ENCODE measurements around the gene PCNX2. TPM values are rescaled to one million over a fixed set of nuclear protein-coding genes. Genes with fewer than 3 reads are reported as not detected.

PCNX2 gene
- total RNA-seq, 4 donors from 2014 or later: 5.9 to 21.7 (median 10.3) TPM

GRCh38 chr1:232956081-232956480, 339.4 kb downstream of the PCNX2 start:
- no peaks in the 10 kb centered on the region for H3K27me3 ChIP-seq
- peaks cover 0 to 22% (median 0%) of the 10 kb centered on the region in 3 donors for H3K4me1 ChIP-seq
- no peak overlapping the region for H3K4me3 ChIP-seq
- TF ChIP-seq POLR2A (IDR thresholded peaks at IDR 0.05) (no peak), POLR2AphosphoS5 (IDR thresholded peaks at IDR 0.05) (no peak), CTCF (IDR thresholded peaks at IDR 0.05) (no peak), EP300 (IDR thresholded peaks at IDR 0.05) (no peak)
- 96 to 100% methylated on average over 2 to 6 of the region's 6 CpGs for whole genome bisulfite sequencing, 2 donors (ENCODE audit: low coverage in 1 of 2)
- no peak for ATAC-seq
- H3K27ac ChIP-seq: no peak overlapping the region
- H3K36me3 ChIP-seq: peaks cover 5 to 50% of the 10 kb centered on the region in 2 donors
- peaks cover 0 to 14% (median 0%) of the 10 kb centered on the region in 3 donors for H3K9me3 ChIP-seq

- no peaks in the 10 kb centered on the region for H3K27me3 ChIP-seq
- H3K9me3 ChIP-seq: peaks cover 0 to 14% (median 0%) of the 10 kb centered on the region in 3 donors
- H3K4me3 ChIP-seq: no peak overlapping the region
- H3K27ac ChIP-seq: no peak overlapping the region
- 83% methylated on average over 4 of the region's 4 CpGs for WGBS, 2 donors (ENCODE audit: low coverage in 1 of 2)
- H3K4me1 ChIP-seq: peaks cover 0 to 28% (median 0%) of the 10 kb centered on the region in 3 donors
- no peak for TF ChIP-seq POLR2A (IDR thresholded peaks at IDR 0.05)
- no peak for TF ChIP-seq CTCF (IDR thresholded peaks at IDR 0.05)
- TF ChIP-seq EP300 (IDR thresholded peaks at IDR 0.05): no peak
- no peak for TF ChIP-seq POLR2AphosphoS5 (IDR thresholded peaks at IDR 0.05)
- no peak for ATAC-seq
- H3K36me3 ChIP-seq: peaks cover 5 to 43% of the 10 kb centered on the region in 2 donors
Observed at GRCh38 chr1:232954594-232955365, 340.7 kb downstream of the PCNX2 start.

GRCh38 chr1:232952514-232953499, 342.7 kb downstream of the PCNX2 start:
- H3K9me3 ChIP-seq: peaks cover 0 to 2% (median 0%) of the 10 kb centered on the region in 3 donors
- TF ChIP-seq CTCF (IDR thresholded peaks at IDR 0.05) (peak; percentile 33 to 48 (median 40)), EP300 (IDR thresholded peaks at IDR 0.05) (no peak), POLR2AphosphoS5 (IDR thresholded peaks at IDR 0.05) (no peak), POLR2A (IDR thresholded peaks at IDR 0.05) (no peak)
- H3K4me3 ChIP-seq: no peak overlapping the region
- peaks cover 5 to 23% of the 10 kb centered on the region in 2 donors for H3K36me3 ChIP-seq
- no peaks in the 10 kb centered on the region for H3K27me3 ChIP-seq
- H3K27ac ChIP-seq: no peak overlapping the region
- peaks cover 0 to 33% (median 0%) of the 10 kb centered on the region in 3 donors for H3K4me1 ChIP-seq
- 90 to 96% methylated on average over 2 of the region's 2 CpGs for WGBS, 2 donors (ENCODE audit: low coverage in 1 of 2)
- no peak for ATAC-seq

- TF ChIP-seq POLR2AphosphoS5 (IDR thresholded peaks at IDR 0.05): no peak
- TF ChIP-seq POLR2A (IDR thresholded peaks at IDR 0.05): no peak
- no peak for TF ChIP-seq CTCF (IDR thresholded peaks at IDR 0.05)
- no peak for TF ChIP-seq EP300 (IDR thresholded peaks at IDR 0.05)
- WGBS, 2 donors (ENCODE audit: low coverage in 1 of 2): 57 to 64% methylated on average over 1 of the region's 1 CpG
Observed at GRCh38 chr1:232951605-232952004, 343.9 kb downstream of the PCNX2 start.

More at GRCh38 chr1:232951605-232952004, 343.9 kb downstream of the PCNX2 start:
- no peak overlapping the region for H3K27ac ChIP-seq
- H3K27me3 ChIP-seq: no peaks in the 10 kb centered on the region
- ATAC-seq: no peak
- peaks cover 0 to 11% of the 10 kb centered on the region in 2 donors for H3K36me3 ChIP-seq
- no peaks in the 10 kb centered on the region for H3K9me3 ChIP-seq
- H3K4me1 ChIP-seq: peaks cover 0 to 33% (median 0%) of the 10 kb centered on the region in 3 donors
- H3K4me3 ChIP-seq: peak overlapping the region in 1 of 2 donors; percentile 78
